CD4-positive, alpha-beta T cell treated with Interleukin-4 for 1 hour (primary cell): ENCODE results near the gene ANKDD1A.

Experiments used
- DNase-seq, 2 donors: peaks; one replicate each; pipeline ENCODE4 v3.0.0-alpha.2; 2020 to 2022

The ANKDD1A gene

GRCh38 chr15:64925335-64926330, 13.9 kb downstream of the ANKDD1A start:
- DNase-seq: no peak

DNA sequence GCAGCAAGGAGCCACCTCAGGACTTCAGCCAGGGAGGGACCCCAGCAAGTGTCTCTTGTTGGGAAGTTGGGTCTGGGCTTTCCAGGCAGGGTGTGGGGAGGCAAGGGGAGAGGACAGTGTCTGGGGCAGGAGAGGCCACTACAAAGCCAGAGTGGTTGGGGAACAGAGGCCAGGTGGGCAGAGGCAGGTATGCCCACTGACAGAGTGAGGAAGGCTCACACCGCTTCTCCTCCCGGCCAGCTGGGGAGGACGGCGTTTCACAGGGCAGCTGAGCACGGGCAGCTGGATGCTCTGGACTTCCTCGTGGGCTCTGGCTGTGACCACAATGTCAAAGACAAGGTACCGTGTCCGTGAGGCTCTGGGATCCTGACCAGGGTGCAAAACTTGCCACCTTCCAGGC, 15.0 kb downstream of the ANKDD1A start:
- DNase-seq: no peak

- DNase-seq: no peak
Observed at GRCh38 chr15:64928626-64929220, 17.0 kb downstream of the ANKDD1A start.

- no peak for DNase-seq
Observed at GRCh38 chr15:64930019-64930652, 18.4 kb downstream of the ANKDD1A start.

GRCh38 chr15:64930778-64931371, 19.2 kb downstream of the ANKDD1A start:
- no peak for DNase-seq

DNA sequence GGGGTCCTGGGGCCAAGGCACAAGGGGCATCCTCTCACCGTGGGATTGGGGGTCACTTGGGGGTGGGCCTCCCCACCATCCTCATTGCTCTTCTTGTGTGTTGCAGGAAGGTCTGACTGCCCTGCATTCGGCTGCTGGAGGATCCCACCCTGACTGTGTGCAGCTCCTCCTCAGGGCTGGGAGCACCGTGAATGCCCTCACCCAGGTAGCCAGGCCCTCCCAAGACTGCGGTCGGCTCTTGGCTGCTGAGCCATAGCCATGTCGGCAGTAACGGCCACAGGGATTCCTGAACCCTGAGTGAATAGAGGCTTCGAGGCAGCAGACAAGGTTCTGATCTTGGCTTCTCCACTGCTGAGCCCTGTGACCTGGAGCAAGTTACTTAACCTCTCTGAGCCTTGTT, 19.7 kb downstream of the ANKDD1A start:
- DNase-seq: no peak

GRCh38 chr15:64934023-64934422, 22.3 kb downstream of the ANKDD1A start:
- no peak for DNase-seq

DNA sequence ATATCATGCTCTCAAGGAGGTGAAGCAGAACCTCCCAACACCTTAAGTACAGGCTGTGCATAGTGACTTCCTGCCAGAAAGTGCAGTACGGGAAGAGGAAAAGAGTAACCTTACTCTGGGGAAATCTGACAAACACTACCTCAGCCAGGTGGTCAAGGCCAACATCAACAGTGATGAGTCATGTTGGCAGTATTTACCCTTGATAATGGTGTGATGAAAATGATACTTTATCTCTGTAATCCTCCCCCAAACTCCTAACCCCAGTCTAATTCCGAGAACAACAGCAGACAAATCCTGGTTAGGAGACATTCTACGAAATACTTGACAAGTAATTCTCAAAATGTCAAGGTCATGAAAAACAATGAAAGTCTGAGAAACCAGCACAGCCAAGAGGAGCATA, 26.5 kb downstream of the ANKDD1A start:
- DNase-seq: no peak

DNA sequence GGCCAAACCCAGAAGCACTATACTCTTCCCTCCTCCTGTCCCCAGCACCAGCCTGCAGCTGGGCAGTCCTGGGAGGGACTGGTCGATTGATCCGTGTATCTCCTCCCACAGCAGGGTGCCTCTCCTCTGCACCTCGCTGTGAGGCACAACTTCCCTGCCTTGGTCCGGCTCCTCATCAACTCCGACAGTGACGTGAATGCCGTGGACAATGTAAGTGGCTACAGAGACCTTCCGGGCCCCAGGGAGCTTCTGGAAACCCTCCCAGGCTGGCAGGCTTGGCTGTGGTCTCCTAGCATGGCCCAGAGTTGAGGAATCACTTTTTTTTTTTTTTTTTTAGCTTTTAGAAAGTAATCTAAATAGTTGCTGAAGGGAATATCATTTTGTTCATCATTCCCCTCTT, 30.7 kb downstream of the ANKDD1A start:
- DNase-seq: no peak

DNA sequence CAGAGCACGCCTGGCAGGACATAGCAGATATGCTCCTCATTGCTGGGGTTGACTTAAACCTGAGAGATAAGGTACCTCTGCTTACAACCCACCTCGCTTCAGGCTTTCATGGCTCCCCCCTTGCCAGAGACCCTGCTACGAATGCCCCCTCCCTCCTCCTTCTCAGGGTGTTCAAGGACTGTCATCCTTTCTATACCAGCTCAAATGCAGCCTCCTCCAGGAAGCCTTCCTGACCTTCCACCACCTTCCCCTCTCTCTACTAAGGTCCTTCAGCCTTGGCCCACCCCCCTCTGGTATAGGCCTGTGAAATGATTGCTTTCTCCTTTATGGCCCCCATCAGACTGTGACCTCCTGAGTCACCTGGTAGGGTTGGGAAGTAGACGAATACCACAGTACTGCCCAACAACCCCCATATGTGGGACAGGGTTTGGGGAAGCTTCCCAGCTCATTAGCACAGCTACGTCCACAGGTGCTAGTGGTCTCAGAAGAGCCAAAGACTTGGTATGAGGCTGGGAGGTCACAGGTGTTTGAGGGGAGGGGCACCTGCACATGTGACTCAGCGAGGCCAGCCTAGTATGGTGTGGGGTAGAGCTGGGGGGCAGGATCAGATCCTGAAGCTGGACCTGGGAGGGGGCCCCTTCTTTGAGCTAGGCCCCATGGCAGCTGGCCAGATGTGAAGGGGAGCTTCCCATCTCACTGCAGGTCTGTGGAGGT, 32.0 kb downstream of the ANKDD1A start:
- DNase-seq: no peak

GRCh38 chr15:64944961-64945360, 33.3 kb downstream of the ANKDD1A start:
- no peak for DNase-seq

- DNase-seq: no peak
Observed at GRCh38 chr15:64947211-64947610, 35.5 kb downstream of the ANKDD1A start.

GRCh38 chr15:64948916-64949315, 37.2 kb downstream of the ANKDD1A start:
- DNase-seq: no peak

DNA sequence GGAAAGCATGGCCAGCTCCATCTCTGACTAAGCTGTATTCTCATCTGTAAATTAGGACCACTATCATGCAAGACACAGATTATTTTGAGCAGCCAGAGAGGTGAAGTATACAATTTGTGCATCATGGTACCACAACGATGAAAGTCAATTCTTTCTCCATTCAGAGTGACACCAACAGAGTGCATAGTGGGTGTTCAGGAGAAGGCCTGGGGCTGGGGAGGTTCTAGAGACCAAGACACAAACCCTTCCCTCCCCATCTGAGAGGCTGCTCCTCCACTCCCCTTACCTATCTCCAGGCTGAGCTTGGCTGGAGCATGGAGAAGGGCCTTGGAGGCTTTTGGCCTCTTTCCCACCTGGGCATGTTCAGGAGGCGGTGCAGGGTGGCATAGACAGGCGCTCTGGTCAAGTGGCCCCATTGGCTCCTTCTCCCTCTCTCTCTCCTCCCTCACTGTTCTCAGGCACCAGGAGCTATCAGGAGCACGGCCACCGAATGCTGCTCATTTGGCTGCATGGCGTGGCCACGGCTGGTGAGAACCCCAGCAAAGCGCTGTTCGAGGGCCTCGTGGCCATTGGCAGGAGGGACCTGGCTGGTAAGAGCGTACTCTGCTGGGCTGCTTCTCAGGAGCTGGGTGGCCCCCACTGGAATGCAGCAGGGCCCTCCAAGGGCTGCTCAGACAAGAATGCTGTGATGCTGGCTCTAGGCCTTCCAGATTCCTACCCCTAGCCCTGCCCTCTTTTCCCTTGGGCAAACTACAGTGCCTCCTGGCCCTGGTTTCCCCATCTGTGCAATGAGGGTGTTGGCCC, 37.9 kb downstream of the ANKDD1A start:
- no peak for DNase-seq

DNA sequence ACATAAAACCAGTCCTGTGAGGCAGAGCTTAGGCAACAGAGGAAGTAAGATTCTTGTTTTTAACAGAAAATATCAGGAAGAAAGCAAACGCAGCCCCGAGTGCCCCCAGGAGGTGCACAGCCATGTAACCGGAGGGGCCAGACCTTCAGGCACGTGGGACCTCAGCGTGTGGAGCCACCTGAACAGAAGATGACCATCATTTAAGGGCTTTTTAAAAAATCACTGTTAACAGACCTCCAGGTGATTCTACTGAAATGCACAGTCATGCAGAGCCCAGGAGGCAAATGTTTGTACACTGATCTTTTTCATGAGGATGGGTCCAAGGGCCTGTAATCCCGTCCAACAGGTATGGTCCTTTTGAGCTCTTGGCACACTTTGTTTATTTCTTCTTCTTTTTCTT, 39.2 kb downstream of the ANKDD1A start:
- no peak for DNase-seq

- no peak for DNase-seq
Observed at GRCh38 chr15:64951777-64952418, 40.2 kb downstream of the ANKDD1A start.

- DNase-seq: no peak
Observed at GRCh38 chr15:64954395-64954794, 42.7 kb downstream of the ANKDD1A start.

DNA sequence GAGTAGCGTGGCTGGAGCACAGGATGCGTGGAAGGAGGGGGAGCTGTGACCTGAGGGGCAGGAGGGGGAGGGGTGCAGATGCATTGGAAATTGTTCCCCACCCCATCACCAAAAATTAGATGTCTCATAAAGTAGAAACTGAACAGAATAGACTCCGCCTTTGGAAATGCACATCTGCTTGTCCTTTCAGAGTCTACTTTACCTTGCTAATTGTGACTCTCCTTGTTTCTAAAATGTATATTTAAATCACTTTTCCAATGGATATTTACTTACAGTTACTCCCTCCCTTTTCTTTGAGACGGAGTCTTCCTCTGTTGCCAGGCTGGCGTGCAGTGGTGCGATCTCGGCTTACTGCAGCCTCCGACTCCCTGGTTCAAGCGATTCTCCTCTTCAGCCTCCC, 47.4 kb downstream of the ANKDD1A start:
- no peak for DNase-seq

GRCh38 chr15:64960153-64960552, 48.5 kb downstream of the ANKDD1A start:
- no peak for DNase-seq

DNA sequence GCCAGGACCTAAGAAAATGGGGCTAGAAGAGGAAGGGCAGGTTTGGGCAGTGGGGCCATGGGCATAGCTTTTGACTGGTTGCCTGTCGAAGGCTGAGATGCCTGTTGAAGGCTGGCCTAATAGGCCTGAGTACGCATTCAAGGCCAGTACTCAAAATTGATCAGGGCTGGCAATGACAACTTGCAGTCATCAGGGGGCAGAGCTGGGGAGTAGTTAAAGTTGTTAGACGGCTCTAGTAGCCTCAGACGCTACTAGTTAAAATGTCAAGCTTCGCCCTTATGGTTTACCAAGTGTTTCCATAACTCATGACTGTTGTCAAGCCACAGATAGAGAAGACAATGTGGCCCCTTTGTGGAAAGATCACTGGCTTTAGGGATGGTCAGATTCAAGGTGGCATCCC, 49.3 kb downstream of the ANKDD1A start:
- DNase-seq: no peak

GRCh38 chr15:64969401-64969800, 57.7 kb downstream of the ANKDD1A start:
- DNase-seq: no peak
